Measurements from ENCODE around the gene SIK2. TPM values are rescaled to one million over a fixed set of nuclear protein-coding genes. Genes with fewer than 3 reads are reported as not detected.

SIK2 gene
- total RNA-seq, 4 donors from 2014 or later, result 16.2 to 27.6 (median 20.9) TPM

DNA sequence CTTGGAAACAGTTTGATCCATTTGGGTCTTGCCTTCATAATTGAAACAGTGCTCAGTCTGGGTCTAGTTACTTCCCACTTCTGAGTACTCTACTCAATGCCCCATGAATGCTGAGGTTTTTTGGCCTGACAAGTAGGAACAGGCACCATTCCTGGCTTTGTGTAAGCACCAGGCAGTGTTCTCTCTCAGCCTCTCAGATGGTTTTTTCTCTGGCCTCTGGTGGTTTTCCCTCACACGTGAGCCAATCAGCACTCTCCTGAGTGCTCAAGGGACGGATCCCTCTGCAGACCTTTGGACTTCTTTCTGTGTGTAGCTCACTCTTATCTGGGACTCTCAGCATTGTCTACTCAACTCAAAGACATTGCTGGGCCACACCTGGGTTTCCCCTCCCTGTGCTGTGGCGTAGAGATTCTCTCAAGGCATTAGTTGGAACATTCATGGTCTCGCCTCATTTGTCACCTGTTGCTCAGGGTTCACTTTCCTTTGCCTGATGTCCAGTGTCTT, 21.3 kb downstream of the SIK2 start:
- H3K4me3 ChIP-seq, result no peak overlapping the region
- WGBS, 2 donors (ENCODE audit: low coverage in 1 of 2), result 90 to 100% methylated on average over 2 to 3 of the region's 4 CpGs
- no peaks in the 10 kb centered on the region for H3K9me3 ChIP-seq
- H3K27ac ChIP-seq, result no peak overlapping the region
- TF ChIP-seq POLR2AphosphoS5 (IDR thresholded peaks at IDR 0.05) (no peak), EP300 (IDR thresholded peaks at IDR 0.05) (no peak), POLR2A (IDR thresholded peaks at IDR 0.05) (no peak)
- TF ChIP-seq, protein P1, sequence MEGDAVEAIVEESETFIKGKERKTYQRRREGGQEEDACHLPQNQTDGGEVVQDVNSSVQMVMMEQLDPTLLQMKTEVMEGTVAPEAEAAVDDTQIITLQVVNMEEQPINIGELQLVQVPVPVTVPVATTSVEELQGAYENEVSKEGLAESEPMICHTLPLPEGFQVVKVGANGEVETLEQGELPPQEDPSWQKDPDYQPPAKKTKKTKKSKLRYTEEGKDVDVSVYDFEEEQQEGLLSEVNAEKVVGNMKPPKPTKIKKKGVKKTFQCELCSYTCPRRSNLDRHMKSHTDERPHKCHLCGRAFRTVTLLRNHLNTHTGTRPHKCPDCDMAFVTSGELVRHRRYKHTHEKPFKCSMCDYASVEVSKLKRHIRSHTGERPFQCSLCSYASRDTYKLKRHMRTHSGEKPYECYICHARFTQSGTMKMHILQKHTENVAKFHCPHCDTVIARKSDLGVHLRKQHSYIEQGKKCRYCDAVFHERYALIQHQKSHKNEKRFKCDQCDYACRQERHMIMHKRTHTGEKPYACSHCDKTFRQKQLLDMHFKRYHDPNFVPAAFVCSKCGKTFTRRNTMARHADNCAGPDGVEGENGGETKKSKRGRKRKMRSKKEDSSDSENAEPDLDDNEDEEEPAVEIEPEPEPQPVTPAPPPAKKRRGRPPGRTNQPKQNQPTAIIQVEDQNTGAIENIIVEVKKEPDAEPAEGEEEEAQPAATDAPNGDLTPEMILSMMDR (IDR thresholded peaks at IDR 0.05), result no peak
- H3K4me1 ChIP-seq, result peaks cover 0 to 19% (median 0%) of the 10 kb centered on the region in 3 donors
- H3K27me3 ChIP-seq, result no peaks in the 10 kb centered on the region
- no peak for ATAC-seq
- peaks cover 4 to 40% of the 10 kb centered on the region in 2 donors for H3K36me3 ChIP-seq

- no peak overlapping the region for H3K27ac ChIP-seq
- peaks cover 4 to 29% of the 10 kb centered on the region in 2 donors for H3K36me3 ChIP-seq
- no peaks in the 10 kb centered on the region for H3K9me3 ChIP-seq
- H3K27me3 ChIP-seq, result no peaks in the 10 kb centered on the region
- H3K4me3 ChIP-seq, result no peak overlapping the region
- no peak for TF ChIP-seq POLR2AphosphoS5 (IDR thresholded peaks at IDR 0.05)
- TF ChIP-seq, protein P1 (IDR thresholded peaks at IDR 0.05), result no peak
- no peak for TF ChIP-seq POLR2A (IDR thresholded peaks at IDR 0.05)
- TF ChIP-seq EP300 (IDR thresholded peaks at IDR 0.05), result no peak
- peaks cover 0 to 26% (median 3%) of the 10 kb centered on the region in 3 donors for H3K4me1 ChIP-seq
- WGBS, 2 donors (ENCODE audit: low coverage in 1 of 2), result 71 to 87% methylated on average over 2 of the region's 2 CpGs
- ATAC-seq, result no peak
These were observed 22.4 kb downstream of the SIK2 start for GRCh38 chr11:111624608-111625007.

GRCh38 chr11:111627591-111627990, 25.3 kb downstream of the SIK2 start:
- ATAC-seq, result no peak
- Histone ChIP-seq H3K4me3 (no peak overlapping the region), H3K9me3 (no peaks in the 10 kb centered on the region), H3K27ac (no peak overlapping the region), H3K4me1 (peaks cover 0 to 26% (median 3%) of the 10 kb centered on the region in 3 donors), H3K27me3 (no peaks in the 10 kb centered on the region), H3K36me3 (peaks cover 0 to 10% of the 10 kb centered on the region in 2 donors)
- TF ChIP-seq, protein P1 (IDR thresholded peaks at IDR 0.05), result no peak
- TF ChIP-seq POLR2AphosphoS5 (IDR thresholded peaks at IDR 0.05), result no peak
- no peak for TF ChIP-seq POLR2A (IDR thresholded peaks at IDR 0.05)
- no peak for TF ChIP-seq EP300 (IDR thresholded peaks at IDR 0.05)
- WGBS, 2 donors (ENCODE audit: low coverage in 1 of 2), result 88 to 100% methylated on average over 1 of the region's 1 CpG

- TF ChIP-seq EP300 (IDR thresholded peaks at IDR 0.05), result no peak
- TF ChIP-seq, protein P1 (IDR thresholded peaks at IDR 0.05), result no peak
- TF ChIP-seq POLR2A (IDR thresholded peaks at IDR 0.05), result no peak
- no peak for TF ChIP-seq POLR2AphosphoS5 (IDR thresholded peaks at IDR 0.05)
- no peak overlapping the region for H3K4me3 ChIP-seq
- peaks cover 0 to 38% (median 3%) of the 10 kb centered on the region in 3 donors for H3K4me1 ChIP-seq
- no peak overlapping the region for H3K27ac ChIP-seq
- no peaks in the 10 kb centered on the region for H3K9me3 ChIP-seq
- H3K27me3 ChIP-seq, result no peaks in the 10 kb centered on the region
- WGBS, 2 donors (ENCODE audit: low coverage in 1 of 2), result 76 to 87% methylated on average over 2 of the region's 2 CpGs
- ATAC-seq, result no peak
- peaks cover 0 to 4% of the 10 kb centered on the region in 2 donors for H3K36me3 ChIP-seq
These were observed 27.2 kb downstream of the SIK2 start for GRCh38 chr11:111629499-111629898.

DNA sequence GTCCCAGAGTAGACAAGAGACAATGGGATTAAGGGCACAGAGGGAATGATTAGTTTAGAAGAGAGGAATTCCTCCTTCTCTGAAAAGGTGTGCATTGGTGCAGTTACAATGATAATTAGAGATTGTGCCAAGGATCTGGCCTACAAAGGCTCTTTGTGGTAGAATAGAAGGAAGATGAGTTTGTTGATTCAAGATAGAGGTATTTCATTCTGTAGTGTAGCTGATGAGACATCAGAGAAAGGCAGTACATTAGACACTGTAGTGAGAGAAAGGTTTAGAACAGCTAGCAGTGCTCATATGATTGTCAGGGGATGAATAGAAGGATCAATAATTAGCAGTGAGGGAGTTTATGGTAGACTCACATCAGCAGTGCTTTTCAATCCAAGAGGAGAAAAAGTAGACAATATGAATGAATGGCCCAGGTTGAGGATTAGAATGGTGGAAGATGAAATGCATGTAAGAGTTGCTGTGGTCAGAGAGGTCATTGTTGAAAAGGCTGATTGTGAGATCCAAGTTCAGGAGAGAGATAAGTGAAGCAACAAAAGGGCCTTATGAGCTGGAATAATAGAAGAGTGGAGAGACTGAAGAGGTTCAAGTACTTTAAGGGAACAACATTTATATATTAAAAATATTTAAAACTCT, 28.9 kb downstream of the SIK2 start:
- TF ChIP-seq, protein P1 (IDR thresholded peaks at IDR 0.05), result no peak
- no peak for TF ChIP-seq POLR2A (IDR thresholded peaks at IDR 0.05)
- no peak for TF ChIP-seq POLR2AphosphoS5 (IDR thresholded peaks at IDR 0.05)
- no peak for TF ChIP-seq EP300 (IDR thresholded peaks at IDR 0.05)
- Histone ChIP-seq H3K4me3 (no peak overlapping the region), H3K9me3 (no peaks in the 10 kb centered on the region), H3K36me3 (no peaks in the 10 kb centered on the region), H3K27ac (no peak overlapping the region), H3K27me3 (no peaks in the 10 kb centered on the region), H3K4me1 (peaks cover 6 to 55% (median 9%) of the 10 kb centered on the region in 3 donors)
- ATAC-seq, result no peak
